KOPT-K1 (cell line): Measurements from ENCODE around the gene CHCT1.
"Not testable (repeated sequence)": the region's sequence is repeated elsewhere in the genome, so short reads cannot be mapped to it uniquely, and the experiment has no call there.

Experiments
- H3K27ac ChIP-seq: fragments of 200-600 bp; sonication (generic); 2 replicates; pipeline ENCODE4 v1.5.1; 2016; ENCODE audit warnings: antibody characterized with exemption, mild to moderate bottlenecking, low read depth, low read length; ENCODE audit not compliant: poor library complexity, severe bottlenecking
- H3K36me3 ChIP-seq: fragments of 200-600 bp; sonication (generic); 2 replicates; pipeline ENCODE4 v1.5.1; 2017; ENCODE audit warnings: antibody characterized with exemption, mild to moderate bottlenecking, low read length, moderate library complexity; ENCODE audit not compliant: insufficient read depth
- H3K9me3 ChIP-seq: fragments of 200-600 bp; sonication (generic); 2 replicates; pipeline ENCODE4 v1.5.1; 2017; ENCODE audit warnings: antibody characterized with exemption, low read length, mild to moderate bottlenecking; ENCODE audit not compliant: insufficient read depth, poor library complexity, severe bottlenecking

CHCT1 gene

GRCh38 chr17:60421273-60422161 is 772 bp upstream of the CHCT1 start:
- Histone ChIP-seq H3K36me3 (no peaks in the 10 kb centered on the region), H3K27ac (peak overlapping the region; percentile 51)

GRCh38 chr17:60423865-60424264 is 1.6 kb downstream of the CHCT1 start:
- Histone ChIP-seq H3K27ac (no peak overlapping the region), H3K36me3 (no peaks in the 10 kb centered on the region), H3K9me3 (no peaks in the 10 kb centered on the region)

More at GRCh38 chr17:60421273-60422161, 772 bp upstream of the CHCT1 start:
- no peaks in the 10 kb centered on the region for H3K9me3 ChIP-seq

GRCh38 chr17:60425626-60426025 is 3.3 kb downstream of the CHCT1 start:
- no peaks in the 10 kb centered on the region for H3K36me3 ChIP-seq
- H3K27ac ChIP-seq: no peak overlapping the region

GRCh38 chr17:60426596-60426995 is 4.3 kb downstream of the CHCT1 start:
- H3K36me3 ChIP-seq: no peaks in the 10 kb centered on the region
- no peaks in the 10 kb centered on the region for H3K9me3 ChIP-seq
- H3K27ac ChIP-seq: no peak overlapping the region

More at GRCh38 chr17:60425626-60426025, 3.3 kb downstream of the CHCT1 start:
- no peaks in the 10 kb centered on the region for H3K9me3 ChIP-seq

- H3K9me3 ChIP-seq: peaks cover 17% of the 10 kb centered on the region
- not testable (repeated sequence) for H3K27ac ChIP-seq, H3K36me3 ChIP-seq
Measured at GRCh38 chr17:60428491-60428890, 6.2 kb downstream of the CHCT1 start.

- H3K9me3 ChIP-seq: peaks cover 21% of the 10 kb centered on the region
- H3K36me3 ChIP-seq, H3K27ac ChIP-seq: not testable (repeated sequence)
Measured at GRCh38 chr17:60430561-60430960, 8.3 kb downstream of the CHCT1 start.

GRCh38 chr17:60433021-60433997 is 11.0 kb downstream of the CHCT1 start:
- H3K36me3 ChIP-seq, H3K27ac ChIP-seq: not testable (repeated sequence)

GRCh38 chr17:60435244-60436167 is 13.2 kb downstream of the CHCT1 start:
- H3K36me3 ChIP-seq: no peaks in the 10 kb centered on the region
- H3K9me3 ChIP-seq: peaks cover 21% of the 10 kb centered on the region
- no peak overlapping the region for H3K27ac ChIP-seq

More at GRCh38 chr17:60433021-60433997, 11.0 kb downstream of the CHCT1 start:
- H3K9me3 ChIP-seq: peaks cover 21% of the 10 kb centered on the region

- H3K36me3 ChIP-seq: no peaks in the 10 kb centered on the region
- no peak overlapping the region for H3K27ac ChIP-seq
- peaks cover 21% of the 10 kb centered on the region for H3K9me3 ChIP-seq
Measured at GRCh38 chr17:60436676-60437075, 14.4 kb downstream of the CHCT1 start.

GRCh38 chr17:60439501-60439900 is 17.2 kb downstream of the CHCT1 start:
- Histone ChIP-seq H3K27ac (no peak overlapping the region), H3K36me3 (0 out of 2 replicates have a peak, but pooled peaks cover under 1% of the 10 kb centered on the region), H3K9me3 (no peaks in the 10 kb centered on the region)

- Histone ChIP-seq H3K36me3 (peaks cover 28% of the 10 kb centered on the region), H3K9me3 (no peaks in the 10 kb centered on the region), H3K27ac (no peak overlapping the region)
Measured at GRCh38 chr17:60442271-60443173, 20.2 kb downstream of the CHCT1 start.

- Histone ChIP-seq H3K27ac (no peak overlapping the region), H3K9me3 (no peaks in the 10 kb centered on the region), H3K36me3 (peaks cover 40% of the 10 kb centered on the region)
Measured at GRCh38 chr17:60443713-60444112, 21.4 kb downstream of the CHCT1 start.

- peaks cover 55% of the 10 kb centered on the region for H3K36me3 ChIP-seq
- H3K27ac ChIP-seq: no peak overlapping the region
- H3K9me3 ChIP-seq: no peaks in the 10 kb centered on the region
Measured at GRCh38 chr17:60445144-60445543, 22.9 kb downstream of the CHCT1 start.
